ENCODE measurements around the gene KCNJ2.

GRCh38 chr17:70121126-70121525 lies 48.2 kb upstream of the KCNJ2 start:
- TF ChIP-seq, protein P1, sequence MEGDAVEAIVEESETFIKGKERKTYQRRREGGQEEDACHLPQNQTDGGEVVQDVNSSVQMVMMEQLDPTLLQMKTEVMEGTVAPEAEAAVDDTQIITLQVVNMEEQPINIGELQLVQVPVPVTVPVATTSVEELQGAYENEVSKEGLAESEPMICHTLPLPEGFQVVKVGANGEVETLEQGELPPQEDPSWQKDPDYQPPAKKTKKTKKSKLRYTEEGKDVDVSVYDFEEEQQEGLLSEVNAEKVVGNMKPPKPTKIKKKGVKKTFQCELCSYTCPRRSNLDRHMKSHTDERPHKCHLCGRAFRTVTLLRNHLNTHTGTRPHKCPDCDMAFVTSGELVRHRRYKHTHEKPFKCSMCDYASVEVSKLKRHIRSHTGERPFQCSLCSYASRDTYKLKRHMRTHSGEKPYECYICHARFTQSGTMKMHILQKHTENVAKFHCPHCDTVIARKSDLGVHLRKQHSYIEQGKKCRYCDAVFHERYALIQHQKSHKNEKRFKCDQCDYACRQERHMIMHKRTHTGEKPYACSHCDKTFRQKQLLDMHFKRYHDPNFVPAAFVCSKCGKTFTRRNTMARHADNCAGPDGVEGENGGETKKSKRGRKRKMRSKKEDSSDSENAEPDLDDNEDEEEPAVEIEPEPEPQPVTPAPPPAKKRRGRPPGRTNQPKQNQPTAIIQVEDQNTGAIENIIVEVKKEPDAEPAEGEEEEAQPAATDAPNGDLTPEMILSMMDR (IDR thresholded peaks at IDR 0.05; ENCODE audit: insufficient read depth, low read length), result no peak
- TF ChIP-seq POLR2AphosphoS5 (IDR thresholded peaks at IDR 0.05; ENCODE audit: low read depth), result no peak
- TF ChIP-seq, protein P2, sequence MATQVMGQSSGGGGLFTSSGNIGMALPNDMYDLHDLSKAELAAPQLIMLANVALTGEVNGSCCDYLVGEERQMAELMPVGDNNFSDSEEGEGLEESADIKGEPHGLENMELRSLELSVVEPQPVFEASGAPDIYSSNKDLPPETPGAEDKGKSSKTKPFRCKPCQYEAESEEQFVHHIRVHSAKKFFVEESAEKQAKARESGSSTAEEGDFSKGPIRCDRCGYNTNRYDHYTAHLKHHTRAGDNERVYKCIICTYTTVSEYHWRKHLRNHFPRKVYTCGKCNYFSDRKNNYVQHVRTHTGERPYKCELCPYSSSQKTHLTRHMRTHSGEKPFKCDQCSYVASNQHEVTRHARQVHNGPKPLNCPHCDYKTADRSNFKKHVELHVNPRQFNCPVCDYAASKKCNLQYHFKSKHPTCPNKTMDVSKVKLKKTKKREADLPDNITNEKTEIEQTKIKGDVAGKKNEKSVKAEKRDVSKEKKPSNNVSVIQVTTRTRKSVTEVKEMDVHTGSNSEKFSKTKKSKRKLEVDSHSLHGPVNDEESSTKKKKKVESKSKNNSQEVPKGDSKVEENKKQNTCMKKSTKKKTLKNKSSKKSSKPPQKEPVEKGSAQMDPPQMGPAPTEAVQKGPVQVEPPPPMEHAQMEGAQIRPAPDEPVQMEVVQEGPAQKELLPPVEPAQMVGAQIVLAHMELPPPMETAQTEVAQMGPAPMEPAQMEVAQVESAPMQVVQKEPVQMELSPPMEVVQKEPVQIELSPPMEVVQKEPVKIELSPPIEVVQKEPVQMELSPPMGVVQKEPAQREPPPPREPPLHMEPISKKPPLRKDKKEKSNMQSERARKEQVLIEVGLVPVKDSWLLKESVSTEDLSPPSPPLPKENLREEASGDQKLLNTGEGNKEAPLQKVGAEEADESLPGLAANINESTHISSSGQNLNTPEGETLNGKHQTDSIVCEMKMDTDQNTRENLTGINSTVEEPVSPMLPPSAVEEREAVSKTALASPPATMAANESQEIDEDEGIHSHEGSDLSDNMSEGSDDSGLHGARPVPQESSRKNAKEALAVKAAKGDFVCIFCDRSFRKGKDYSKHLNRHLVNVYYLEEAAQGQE (IDR thresholded peaks at IDR 0.05; ENCODE audit: insufficient replicate concordance, low read depth), result no peak
